GM12878 (cell line): ENCODE results near the gene KLC3. TPM values are rescaled to one million over a fixed set of nuclear protein-coding genes. Genes with fewer than 3 reads are reported as not detected.

Experiments used
- ATAC-seq: fragments of 200-7000 bp; cut with Tn5 transposase; 3 replicates; pipeline ENCODE4 v1.9.1; 2020; ENCODE audit warnings: mild to moderate bottlenecking, moderate library complexity
- BruUV-seq: library from RNA; stranded (reverse); fragments of 400-500 nt; replicated peaks from 2 replicates; lab custom pipeline; 2021; lab: Mats Ljungman, UMichigan
- CTCF ChIA-PET: fragments of 300-600 bp; sonication (Branson Sonifier 250); formaldehyde crosslinking; extraction: SDS; loops from one replicate; lab custom pipeline; 2021; ENCODE audit warnings: inconsistent platforms; lab: Yijun Ruan, JAX
- POLR2A ChIA-PET: fragments of 350-600 bp; formaldehyde crosslinking; extraction: SDS; loops from one replicate; lab custom pipeline; 2021; ENCODE audit warnings: inconsistent platforms; lab: Charles Lee
- RAD21 ChIA-PET: fragments of 300-600 bp; sonication (Branson Sonifier 250); formaldehyde crosslinking; loops from one replicate; lab custom pipeline; 2023; ENCODE audit warnings: antibody characterized with exemption; ENCODE audit not compliant: unreplicated experiment; lab: Charles Lee
- SMC1A ChIA-PET: fragments of 300-600 bp; sonication (Branson Sonifier 250); formaldehyde crosslinking; loops from one replicate; lab custom pipeline; 2023; ENCODE audit not compliant: unreplicated experiment, uncharacterized antibody; lab: Charles Lee
- DNase-seq: peaks from one replicate; pipeline ENCODE4 v3.0.0-alpha.2; 2011; ENCODE audit warnings: low read depth, low spot score
- FAIRE-seq: peaks from 3 replicates; lab custom pipeline; 2011; peaks lifted over from hg19 to GRCh38; lab: Jason Lieb, UNC
- H2AFZ ChIP-seq: 2 replicates; pipeline ENCODE4 v1.6.0; 2011; ENCODE audit warnings: low read depth, low read length, control low read depth; ENCODE audit not compliant: control insufficient read depth
- H3K27ac ChIP-seq: 2 replicates; pipeline ENCODE4 v1.5.1; 2011; ENCODE audit warnings: control low read depth; ENCODE audit not compliant: control insufficient read depth, insufficient read depth
- H3K27me3 ChIP-seq, 2 experiments: replicated peaks in 1 of 2; 2 replicates each; pipeline versions ENCODE4 v1.6.0 to v1.6.1; 2011; ENCODE audit warnings: low read length in 1 of 2; ENCODE audit not compliant: control insufficient read depth in 2 of 2, insufficient read depth in 2 of 2
- H3K36me3 ChIP-seq, 2 experiments: 2 replicates each; pipeline ENCODE4 v1.5.1; 2011; ENCODE audit warnings: low read length in 1 of 2; ENCODE audit not compliant: control insufficient read depth in 2 of 2, insufficient read depth in 2 of 2
- H3K4me1 ChIP-seq: 2 replicates; pipeline ENCODE4 v1.6.1; 2011; ENCODE audit warnings: mild to moderate bottlenecking, low read length, moderate library complexity, mixed read lengths; ENCODE audit not compliant: control insufficient read depth, insufficient read depth
- H3K4me2 ChIP-seq: 2 replicates; pipeline ENCODE4 v1.6.0; 2011; ENCODE audit warnings: control low read depth; ENCODE audit not compliant: control insufficient read depth, insufficient read depth
- H3K4me3 ChIP-seq: fragments of 200-600 bp; sonication (generic); 2 replicates; pipeline ENCODE4 v1.5.1; 2016
- H3K79me2 ChIP-seq: 2 replicates; pipeline ENCODE4 v1.6.0; 2011; ENCODE audit warnings: low read length; ENCODE audit not compliant: control insufficient read depth, insufficient read depth
- H3K9ac ChIP-seq: 2 replicates; pipeline ENCODE4 v1.8.0; 2011; ENCODE audit warnings: low read length, control low read depth, mixed read lengths; ENCODE audit not compliant: control insufficient read depth, insufficient read depth
- H3K9me3 ChIP-seq: replicated peaks from 3 replicates; pipeline ENCODE4 v1.5.1; 2011; ENCODE audit warnings: mild to moderate bottlenecking, low read length; ENCODE audit not compliant: control insufficient read depth, insufficient read depth
- H4K20me1 ChIP-seq: 2 replicates; pipeline ENCODE4 v1.6.0; 2011; ENCODE audit not compliant: control insufficient read depth, insufficient read depth
- FOS ChIP-seq: IDR thresholded peaks from 3 replicates; pipeline ENCODE4 v1.6.1; 2011; ENCODE audit warnings: borderline replicate concordance; ENCODE audit not compliant: insufficient read length; ENCODE audit errors: extremely low read depth
- NFIC ChIP-seq: IDR thresholded peaks from 2 replicates; pipeline ENCODE4 v1.6.1; 2012; ENCODE audit warnings: low read depth, mild to moderate bottlenecking, inconsistent platforms, low read length, moderate library complexity
- NFYA ChIP-seq: IDR thresholded peaks from 2 replicates; pipeline ENCODE4 v1.6.1; 2011; ENCODE audit warnings: low read depth, mild to moderate bottlenecking, low read length, improper control_type of control experiment, borderline replicate concordance
- RUNX3 ChIP-seq: IDR thresholded peaks from 2 replicates; pipeline ENCODE4 v1.6.1; 2012; ENCODE audit warnings: low read length, inconsistent platforms
- SIN3A ChIP-seq: IDR thresholded peaks from 2 replicates; pipeline ENCODE4 v1.6.1; 2012; ENCODE audit warnings: low read depth, low read length, improper control_type of control experiment
- SMC3 ChIP-seq: IDR thresholded peaks from 2 replicates; pipeline ENCODE4 v1.6.1; 2011; ENCODE audit warnings: low read length, improper control_type of control experiment, borderline replicate concordance
- ZBED1 ChIP-seq: IDR thresholded peaks from 2 replicates; pipeline ENCODE4 v1.6.1; 2016; ENCODE audit warnings: borderline replicate concordance
- WGBS: methylation state at CpG from one replicate; pipeline ENCODE4 v1.1.6; 2016; ENCODE audit warnings: low lambda C conversion rate; ENCODE audit not compliant: insufficient replicate concordance, insufficient coverage; ENCODE audit errors: missing lambda C conversion rate; 5-methylcytosine and 5-hydroxymethylcytosine counted together
- in situ Hi-C: fragments of 300-500 bp; cut with MboI; formaldehyde crosslinking; loops from 9 replicates; pipeline ENCODE4 v1.14.3; 2018; ENCODE audit warnings: mixed read lengths
- intact Hi-C: fragments of 100-400 bp; cut with micrococcal nuclease; formaldehyde crosslinking; loops from one replicate; pipeline ENCODE4 v1.14.2; 2022; ENCODE audit not compliant: unreplicated experiment
- polyA plus RNA-seq, 11 experiments: library from polyadenylated mRNA; depleted of rRNA in 4 of 11; unstranded in 6 of 11; stranded (reverse) in 5 of 11; fragments of >200 nt; fragmentation: Nextera tagmentation in 4 of 11; fragmentation: Illumina TruSeq in 1 of 11; extraction: Ambion mirVana in 4 of 11; extraction: Trizol in 1 of 11; gene quantifications; 1 replicate in 1 of 11; 2 replicates in 10 of 11; pipeline versions ENCODE4 v1.2.1 to v1.2.3, GENCODE V29; 2011 to 2016; ENCODE audit warnings: inconsistent platforms in 2 of 11, missing spikeins in 2 of 11, low read depth in 1 of 11
- total RNA-seq, 4 experiments: library from RNA; depleted of rRNA in 3 of 4; stranded (reverse); fragments of >200 nt in 3 of 4; fragmentation: Illumina TruSeq in 1 of 4; extraction: Trizol in 1 of 4; gene quantifications; 2 replicates each; pipeline versions ENCODE4 v1.2.1 to v1.2.3, GENCODE V29; 2013 to 2021
- TF ChIP-seq, protein P1 (sequence below): fragments of 450-650 bp; formaldehyde crosslinking; IDR thresholded peaks from 2 replicates; pipeline ENCODE4 v1.5.0; 2022; ENCODE audit warnings: mild to moderate bottlenecking, missing genetic modification characterization

KLC3 gene
- total and polyA plus RNA-seq, 10 of the 15 experiments (the other 5 are each of a cell fraction or from before 2014, with no cell fraction given), result 0.03 to 0.38 (median 0.28) TPM; not detected in 5

DNA sequence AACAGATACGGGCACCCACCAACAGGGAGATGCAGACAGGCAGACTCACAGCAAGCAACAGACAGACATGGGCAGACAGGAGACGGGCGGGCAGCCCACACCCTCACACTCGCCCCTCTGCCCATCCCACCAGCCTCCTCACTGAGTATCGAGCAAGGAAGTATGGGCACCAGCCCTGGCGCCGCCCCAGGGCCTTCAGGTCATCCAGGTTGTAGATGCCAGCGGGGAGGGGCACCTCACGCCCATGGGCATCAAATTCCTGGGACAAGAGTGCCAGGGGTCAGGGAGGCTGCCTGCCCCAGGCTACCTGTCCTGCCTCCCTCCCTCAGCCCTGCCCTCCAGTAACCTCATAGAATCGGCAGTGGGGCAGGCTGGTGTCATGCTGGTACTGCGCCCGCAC, 24.1 kb downstream of the KLC3 start (continued):
- TF ChIP-seq, protein P1, sequence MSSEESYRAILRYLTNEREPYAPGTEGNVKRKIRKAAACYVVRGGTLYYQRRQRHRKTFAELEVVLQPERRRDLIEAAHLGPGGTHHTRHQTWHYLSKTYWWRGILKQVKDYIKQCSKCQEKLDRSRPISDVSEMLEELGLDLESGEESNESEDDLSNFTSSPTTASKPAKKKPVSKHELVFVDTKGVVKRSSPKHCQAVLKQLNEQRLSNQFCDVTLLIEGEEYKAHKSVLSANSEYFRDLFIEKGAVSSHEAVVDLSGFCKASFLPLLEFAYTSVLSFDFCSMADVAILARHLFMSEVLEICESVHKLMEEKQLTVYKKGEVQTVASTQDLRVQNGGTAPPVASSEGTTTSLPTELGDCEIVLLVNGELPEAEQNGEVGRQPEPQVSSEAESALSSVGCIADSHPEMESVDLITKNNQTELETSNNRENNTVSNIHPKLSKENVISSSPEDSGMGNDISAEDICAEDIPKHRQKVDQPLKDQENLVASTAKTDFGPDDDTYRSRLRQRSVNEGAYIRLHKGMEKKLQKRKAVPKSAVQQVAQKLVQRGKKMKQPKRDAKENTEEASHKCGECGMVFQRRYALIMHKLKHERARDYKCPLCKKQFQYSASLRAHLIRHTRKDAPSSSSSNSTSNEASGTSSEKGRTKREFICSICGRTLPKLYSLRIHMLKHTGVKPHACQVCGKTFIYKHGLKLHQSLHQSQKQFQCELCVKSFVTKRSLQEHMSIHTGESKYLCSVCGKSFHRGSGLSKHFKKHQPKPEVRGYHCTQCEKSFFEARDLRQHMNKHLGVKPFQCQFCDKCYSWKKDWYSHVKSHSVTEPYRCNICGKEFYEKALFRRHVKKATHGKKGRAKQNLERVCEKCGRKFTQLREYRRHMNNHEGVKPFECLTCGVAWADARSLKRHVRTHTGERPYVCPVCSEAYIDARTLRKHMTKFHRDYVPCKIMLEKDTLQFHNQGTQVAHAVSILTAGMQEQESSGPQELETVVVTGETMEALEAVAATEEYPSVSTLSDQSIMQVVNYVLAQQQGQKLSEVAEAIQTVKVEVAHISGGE (CRISPR knock-in tag), result no peak
- TF ChIP-seq ZBED1 (no peak), SIN3A (no peak), SMC3 (no peak), FOS (no peak), NFIC (no peak)

DNA sequence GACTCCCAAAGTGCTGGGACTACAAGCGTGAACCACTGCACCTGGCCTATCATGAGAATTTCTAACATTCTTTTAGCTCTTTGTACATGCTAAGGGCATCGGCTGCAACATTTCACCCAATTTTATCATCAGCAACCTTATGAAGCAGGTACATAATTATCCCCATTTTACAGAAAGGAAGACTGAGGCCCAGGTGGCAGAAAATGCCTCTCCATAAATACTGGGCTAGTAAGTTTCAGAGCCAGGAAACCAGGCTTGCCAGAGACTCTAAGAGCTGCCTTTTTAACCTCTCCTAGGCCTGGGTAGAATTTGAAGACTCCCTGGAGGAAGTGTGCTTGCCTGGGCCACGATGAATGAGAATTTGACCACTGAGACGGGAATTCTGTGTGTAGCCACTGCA, 27.6 kb downstream of the KLC3 start:
- ChIA-PET SMC1A (no interaction called here), POLR2A (no interaction called here), CTCF (no interaction called here), RAD21 (no interaction called here)
- Histone ChIP-seq H3K27me3 (no peaks in the 10 kb centered on the region), H3K79me2 (peaks cover 9% of the 10 kb centered on the region), H3K4me2 (no peak overlapping the region), H3K9me3 (no peaks in the 10 kb centered on the region), H4K20me1 (no peaks in the 10 kb centered on the region), H3K4me3 (no peak overlapping the region), H2AFZ (no peak overlapping the region), H3K4me1 (no peaks in the 10 kb centered on the region; the same call in 1 of the 2 replicates), H3K9ac (no peak overlapping the region), H3K36me3 (0 out of 4 replicates have a peak, but pooled peaks cover 0 to 2% of the 10 kb centered on the region in 2 experiments), H3K27ac (no peak overlapping the region)
- DNase-seq (no peak), FAIRE-seq (no peak), ATAC-seq (no peak)
- intact Hi-C loops, result no loop called here
- WGBS, result 91% methylated on average over 4 of the region's 4 CpGs
- BruUV-seq, result TSS peak; percentile 65
- in situ Hi-C loops, result no loop called here
- TF ChIP-seq RUNX3, result no peak
- TF ChIP-seq NFYA, result no peak
